Measurements from ENCODE around the gene HNRNPA1. TPM values are rescaled to one million over a fixed set of nuclear protein-coding genes. Genes with fewer than 3 reads are reported as not detected.

HNRNPA1 gene
- total RNA-seq, 8 experiments from 2014 or later: 737 to 3,366 (median 1,605) TPM

Other genes with a start within 250 kb of the HNRNPA1 start
- gene HOXC5, start 247.7 kb upstream of the HNRNPA1 start, total RNA-seq: 10 to 100 TPM in 4 of 8 experiments, 1 to 10 TPM in 4; 4.4 to 49.2 (median 10.4) TPM
- 10 to 100 TPM in 7 of 8 experiments, 1 to 10 TPM in 1; 9.5 to 73.9 (median 40.4) TPM for gene HOXC4, start 226.9 kb upstream of the HNRNPA1 start, total RNA-seq
- gene SMUG1, start 91.7 kb upstream of the HNRNPA1 start, total RNA-seq: 10 to 100 TPM; 22.7 to 55.9 (median 32.2) TPM
- 100 to 1,000 TPM in 2 of 8 experiments, 10 to 100 TPM in 6; 20.8 to 172 (median 79.4) TPM for gene CBX5, start 604 bp upstream of the HNRNPA1 start, total RNA-seq
- gene NFE2, start 20.3 kb downstream of the HNRNPA1 start, total RNA-seq: 10 to 100 TPM in 1 of 8 experiments, 1 to 10 TPM in 3, under 1 TPM in 3, not detected in 1; 0.08 to 17.8 (median 1.6) TPM
- 100 to 1,000 TPM; 117 to 152 (median 133) TPM for gene COPZ1, start 44.4 kb downstream of the HNRNPA1 start, total RNA-seq
- gene GPR84, start 83.8 kb downstream of the HNRNPA1 start, total RNA-seq: under 1 TPM in 7 of 8 experiments, not detected in 1; 0.14 to 0.76 (median 0.31) TPM
- gene ZNF385A, start 104.0 kb downstream of the HNRNPA1 start, total RNA-seq: 1 to 10 TPM; 1.3 to 8.6 (median 3.7) TPM
- gene ITGA5, start 138.5 kb downstream of the HNRNPA1 start, total RNA-seq: 10 to 100 TPM in 4 of 8 experiments, 1 to 10 TPM in 2, under 1 TPM in 2; 0.22 to 64.3 (median 15.5) TPM
- gene GTSF1, start 192.9 kb downstream of the HNRNPA1 start, total RNA-seq: under 1 TPM in 2 of 8 experiments, not detected in 6; 0.50 to 0.71 TPM
- 1 to 10 TPM in 3 of 8 experiments, under 1 TPM in 5; 0.11 to 3.3 (median 0.54) TPM for gene NCKAP1L, start 217.0 kb downstream of the HNRNPA1 start, total RNA-seq